Measurements from ENCODE around the gene DCHS2.

DCHS2 gene

GRCh38 chr4:154507156-154507555 lies 15.6 kb upstream of the DCHS2 start:
- Histone ChIP-seq H3K36me3 (replicated peaks in 1 of 2; ENCODE audit: control insufficient read depth in 2 of 2, insufficient read depth in 2 of 2, low read length in 2 of 2) (no peaks in the 10 kb centered on the region), H4K8ac (ENCODE audit: low read depth, low read length) (no peak overlapping the region), H3K14ac (ENCODE audit: low read length) (no peak overlapping the region), H3K9me3 (replicated peaks in 1 of 2; ENCODE audit: control insufficient read depth in 2 of 2, insufficient read depth in 1 of 2, low read depth in 1 of 2, low read length in 2 of 2) (no peaks in the 10 kb centered on the region), H2AFZ (ENCODE audit: low read length) (no peak overlapping the region), H2BK120ac (ENCODE audit: low read depth, low read length) (no peak overlapping the region), H3K4ac (ENCODE audit: low read length) (no peak overlapping the region), H2BK5ac (ENCODE audit: low read length) (no peak overlapping the region), H3K9ac (ENCODE audit: low read depth, low read length, poor library complexity) (no peak overlapping the region), H2BK15ac (ENCODE audit: low read length) (no peak overlapping the region), H3K27me3 (ENCODE audit: control insufficient read depth in 3 of 3, insufficient read depth in 3 of 3, low read depth in 1 of 3, low read length in 3 of 3) (peaks cover 0 to 1% (median 0%) of the 10 kb centered on the region in 3 experiments), H2BK12ac (ENCODE audit: low read length) (no peak overlapping the region), H3K23ac (ENCODE audit: low read depth, low read length, poor library complexity) (no peak overlapping the region), H3K27ac (replicated peaks; ENCODE audit: low read length) (no peak overlapping the region), H3K4me1 (ENCODE audit: control insufficient read depth in 2 of 2, insufficient read depth in 1 of 2, low read depth in 1 of 2, low read length in 2 of 2) (peaks cover 3 to 4% of the 10 kb centered on the region in 2 donors), H3K4me2 (ENCODE audit: insufficient read depth, low read length, poor library complexity, severe bottlenecking) (no peak overlapping the region), H3K4me3 (ENCODE audit: low read length in 2 of 2) (no peak overlapping the region), H4K91ac (ENCODE audit: low read depth, low read length, poor library complexity) (no peak overlapping the region), H2AK5ac (ENCODE audit: low read depth, low read length) (no peak overlapping the region), H3K18ac (ENCODE audit: low read length) (no peak overlapping the region), H3K79me1 (ENCODE audit: low read depth, low read length) (no peaks in the 10 kb centered on the region)
- no peak for DNase-seq (ENCODE audit: low spot score)
- WGBS, 2 donors (ENCODE audit: extremely low coverage in 2 of 2, insufficient read length in 2 of 2, insufficient replicate concordance in 1 of 2): no CpG with 5 or more reads among the region's 3 CpGs

- Histone ChIP-seq H3K9ac (ENCODE audit: low read depth, low read length, poor library complexity) (no peak overlapping the region), H3K18ac (ENCODE audit: low read length) (no peak overlapping the region), H3K23ac (ENCODE audit: low read depth, low read length, poor library complexity) (no peak overlapping the region), H3K4me2 (ENCODE audit: insufficient read depth, low read length, poor library complexity, severe bottlenecking) (no peak overlapping the region), H2AK5ac (ENCODE audit: low read depth, low read length) (no peak overlapping the region), H3K4me3 (ENCODE audit: low read length in 2 of 2) (no peak overlapping the region), H4K91ac (ENCODE audit: low read depth, low read length, poor library complexity) (no peak overlapping the region), H3K79me1 (ENCODE audit: low read depth, low read length) (no peaks in the 10 kb centered on the region), H2BK15ac (ENCODE audit: low read length) (no peak overlapping the region), H3K4me1 (ENCODE audit: control insufficient read depth in 2 of 2, insufficient read depth in 1 of 2, low read depth in 1 of 2, low read length in 2 of 2) (no peaks in the 10 kb centered on the region), H2BK120ac (ENCODE audit: low read depth, low read length) (no peak overlapping the region), H3K27ac (replicated peaks; ENCODE audit: low read length) (no peak overlapping the region), H2BK12ac (ENCODE audit: low read length) (no peak overlapping the region), H3K36me3 (replicated peaks in 1 of 2; ENCODE audit: control insufficient read depth in 2 of 2, insufficient read depth in 2 of 2, low read length in 2 of 2) (no peaks in the 10 kb centered on the region), H2BK5ac (ENCODE audit: low read length) (no peak overlapping the region), H3K4ac (ENCODE audit: low read length) (no peak overlapping the region), H3K27me3 (ENCODE audit: control insufficient read depth in 3 of 3, insufficient read depth in 3 of 3, low read depth in 1 of 3, low read length in 3 of 3) (peaks cover 0 to 8% (median 0%) of the 10 kb centered on the region in 3 experiments), H4K8ac (ENCODE audit: low read depth, low read length) (no peak overlapping the region), H3K14ac (ENCODE audit: low read length) (no peak overlapping the region), H3K9me3 (replicated peaks in 1 of 2; ENCODE audit: control insufficient read depth in 2 of 2, insufficient read depth in 1 of 2, low read depth in 1 of 2, low read length in 2 of 2) (no peaks in the 10 kb centered on the region), H2AFZ (ENCODE audit: low read length) (no peak overlapping the region)
- no CpG with 5 or more reads among the region's 2 CpGs for WGBS, 2 donors (ENCODE audit: extremely low coverage in 2 of 2, insufficient read length in 2 of 2, insufficient replicate concordance in 1 of 2)
- peak; percentile 27 for DNase-seq (ENCODE audit: low spot score)
Measured at GRCh38 chr4:154506253-154506652, 14.7 kb upstream of the DCHS2 start.

- Histone ChIP-seq H3K27ac (replicated peaks; ENCODE audit: low read length) (no peak overlapping the region), H2AK5ac (ENCODE audit: low read depth, low read length) (no peak overlapping the region)
- DNase-seq (ENCODE audit: low spot score): peak; percentile 23
Measured at GRCh38 chr4:154503598-154503997, 12.0 kb upstream of the DCHS2 start.

GRCh38 chr4:154502111-154502510 lies 10.5 kb upstream of the DCHS2 start:
- no peak for DNase-seq (ENCODE audit: low spot score)
- Histone ChIP-seq H3K79me1 (ENCODE audit: low read depth, low read length) (no peaks in the 10 kb centered on the region), H3K4ac (ENCODE audit: low read length) (no peak overlapping the region), H3K27ac (replicated peaks; ENCODE audit: low read length) (no peak overlapping the region), H3K4me2 (ENCODE audit: insufficient read depth, low read length, poor library complexity, severe bottlenecking) (no peak overlapping the region), H3K4me3 (ENCODE audit: low read length in 2 of 2) (no peak overlapping the region), H2AFZ (ENCODE audit: low read length) (no peak overlapping the region), H2BK5ac (ENCODE audit: low read length) (no peak overlapping the region), H3K9ac (ENCODE audit: low read depth, low read length, poor library complexity) (no peak overlapping the region), H3K36me3 (replicated peaks in 1 of 2; ENCODE audit: control insufficient read depth in 2 of 2, insufficient read depth in 2 of 2, low read length in 2 of 2) (no peaks in the 10 kb centered on the region), H3K18ac (ENCODE audit: low read length) (no peak overlapping the region), H3K4me1 (ENCODE audit: control insufficient read depth in 2 of 2, insufficient read depth in 1 of 2, low read depth in 1 of 2, low read length in 2 of 2) (no peaks in the 10 kb centered on the region), H4K91ac (ENCODE audit: low read depth, low read length, poor library complexity) (no peak overlapping the region), H2BK15ac (ENCODE audit: low read length) (no peak overlapping the region), H3K9me3 (replicated peaks in 1 of 2; ENCODE audit: control insufficient read depth in 2 of 2, insufficient read depth in 1 of 2, low read depth in 1 of 2, low read length in 2 of 2) (no peaks in the 10 kb centered on the region), H2BK120ac (ENCODE audit: low read depth, low read length) (no peak overlapping the region), H3K23ac (ENCODE audit: low read depth, low read length, poor library complexity) (no peak overlapping the region), H3K27me3 (ENCODE audit: control insufficient read depth in 3 of 3, insufficient read depth in 3 of 3, low read depth in 1 of 3, low read length in 3 of 3) (peaks cover 0 to 40% (median 0%) of the 10 kb centered on the region in 3 experiments), H2BK12ac (ENCODE audit: low read length) (no peak overlapping the region), H3K14ac (ENCODE audit: low read length) (no peak overlapping the region), H2AK5ac (ENCODE audit: low read depth, low read length) (no peak overlapping the region), H4K8ac (ENCODE audit: low read depth, low read length) (no peak overlapping the region)
- no CpG with 5 or more reads among the region's 6 CpGs for WGBS, 2 donors (ENCODE audit: extremely low coverage in 2 of 2, insufficient read length in 2 of 2, insufficient replicate concordance in 1 of 2)

More at GRCh38 chr4:154503598-154503997, 12.0 kb upstream of the DCHS2 start:
- no peaks in the 10 kb centered on the region for H3K79me1 ChIP-seq (ENCODE audit: low read depth, low read length)
- H4K91ac ChIP-seq (ENCODE audit: low read depth, low read length, poor library complexity): no peak overlapping the region
- H3K9me3 ChIP-seq (replicated peaks in 1 of 2; ENCODE audit: control insufficient read depth in 2 of 2, insufficient read depth in 1 of 2, low read depth in 1 of 2, low read length in 2 of 2): no peaks in the 10 kb centered on the region
- H4K8ac ChIP-seq (ENCODE audit: low read depth, low read length): no peak overlapping the region
- H2BK120ac ChIP-seq (ENCODE audit: low read depth, low read length): no peak overlapping the region
- H3K4ac ChIP-seq (ENCODE audit: low read length): no peak overlapping the region
- H3K27me3 ChIP-seq (ENCODE audit: control insufficient read depth in 3 of 3, insufficient read depth in 3 of 3, low read depth in 1 of 3, low read length in 3 of 3): peaks cover 0 to 28% (median 0%) of the 10 kb centered on the region in 3 experiments
- no peak overlapping the region for H2AFZ ChIP-seq (ENCODE audit: low read length)
- no peak overlapping the region for H3K23ac ChIP-seq (ENCODE audit: low read depth, low read length, poor library complexity)
- no peak overlapping the region for H3K14ac ChIP-seq (ENCODE audit: low read length)
- no peak overlapping the region for H3K4me2 ChIP-seq (ENCODE audit: insufficient read depth, low read length, poor library complexity, severe bottlenecking)
- H3K36me3 ChIP-seq (replicated peaks in 1 of 2; ENCODE audit: control insufficient read depth in 2 of 2, insufficient read depth in 2 of 2, low read length in 2 of 2): no peaks in the 10 kb centered on the region
- no peak overlapping the region for H3K18ac ChIP-seq (ENCODE audit: low read length)
- no peak overlapping the region for H2BK15ac ChIP-seq (ENCODE audit: low read length)
- H2BK12ac ChIP-seq (ENCODE audit: low read length): no peak overlapping the region
- WGBS, 2 donors (ENCODE audit: extremely low coverage in 2 of 2, insufficient read length in 2 of 2, insufficient replicate concordance in 1 of 2): no CpG with 5 or more reads among the region's 1 CpG
- no peak overlapping the region for H2BK5ac ChIP-seq (ENCODE audit: low read length)
- H3K4me1 ChIP-seq (ENCODE audit: control insufficient read depth in 2 of 2, insufficient read depth in 1 of 2, low read depth in 1 of 2, low read length in 2 of 2): no peaks in the 10 kb centered on the region
- H3K9ac ChIP-seq (ENCODE audit: low read depth, low read length, poor library complexity): no peak overlapping the region
- H3K4me3 ChIP-seq (ENCODE audit: low read length in 2 of 2): no peak overlapping the region

Data from neuronal stem cell (in vitro differentiated cells).